ENCODE results near the gene LMAN2. TPM values are rescaled to one million over a fixed set of nuclear protein-coding genes. Genes with fewer than 3 reads are reported as not detected.

Gene LMAN2
- total and polyA plus RNA-seq, 8 donors, result 73.5 to 621 (median 117) TPM

GRCh38 chr5:177383181-177383580, 31.7 kb upstream of the LMAN2 start:
- Histone ChIP-seq H3K4me1 (peaks cover 9 to 20% (median 18%) of the 10 kb centered on the region in 4 donors), H3K4me3 (no peak overlapping the region), H3K27me3 (peaks cover 0 to 28% (median 3%) of the 10 kb centered on the region in 3 donors), H3K27ac (no peak overlapping the region), H3K36me3 (no peaks in the 10 kb centered on the region), H3K9me3 (no peaks in the 10 kb centered on the region)
- no peak for TF ChIP-seq POLR2A (IDR thresholded peaks at IDR 0.05)
- no peak for TF ChIP-seq POLR2AphosphoS5 (IDR thresholded peaks at IDR 0.05)
- intact Hi-C loops (cut with DNase I; ENCODE audit: low total_unique reads), result no loop called here
- WGBS, 5 donors, result 87 to 91% (median 89%) methylated on average over 9 of the region's 9 CpGs
- no peak for DNase-seq

DNA sequence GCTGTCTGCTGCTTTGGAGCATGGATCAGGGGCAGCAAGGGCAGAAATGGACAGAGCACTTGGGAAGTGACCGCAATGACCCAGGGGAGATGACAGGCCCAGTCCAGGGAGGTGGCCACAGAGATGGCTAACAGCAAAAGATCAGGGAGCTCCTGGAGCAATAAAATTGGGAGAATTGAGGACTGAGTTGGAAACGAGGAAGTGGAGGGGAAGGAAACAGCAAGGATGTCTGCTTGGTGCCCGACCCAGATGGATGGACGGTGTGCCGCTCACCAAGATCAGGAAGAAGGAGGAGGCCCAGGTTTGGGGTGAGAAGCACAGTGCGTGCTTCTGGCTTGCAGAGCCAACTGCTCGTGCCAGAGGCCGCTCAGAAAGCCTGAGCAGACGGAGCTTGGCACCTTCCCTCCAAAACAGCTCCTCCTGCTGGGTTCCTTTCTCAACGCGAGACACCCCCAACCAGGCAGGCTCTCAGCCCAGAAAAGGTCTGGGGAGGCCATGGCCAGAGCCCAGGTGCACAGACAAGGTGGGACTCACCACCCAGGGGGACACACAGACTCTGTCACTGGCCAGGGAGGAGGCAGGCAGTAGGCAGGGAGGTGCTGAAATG, 31.1 kb upstream of the LMAN2 start:
- H3K36me3 ChIP-seq, result no peaks in the 10 kb centered on the region
- H3K27ac ChIP-seq, result no peak overlapping the region
- intact Hi-C loops (cut with DNase I; ENCODE audit: low total_unique reads), result no loop called here
- TF ChIP-seq POLR2AphosphoS5 (IDR thresholded peaks at IDR 0.05), result peak in 1 of 3 donors; percentile 23
- no peak for TF ChIP-seq EP300 (IDR thresholded peaks at IDR 0.05)
- TF ChIP-seq, protein P1, sequence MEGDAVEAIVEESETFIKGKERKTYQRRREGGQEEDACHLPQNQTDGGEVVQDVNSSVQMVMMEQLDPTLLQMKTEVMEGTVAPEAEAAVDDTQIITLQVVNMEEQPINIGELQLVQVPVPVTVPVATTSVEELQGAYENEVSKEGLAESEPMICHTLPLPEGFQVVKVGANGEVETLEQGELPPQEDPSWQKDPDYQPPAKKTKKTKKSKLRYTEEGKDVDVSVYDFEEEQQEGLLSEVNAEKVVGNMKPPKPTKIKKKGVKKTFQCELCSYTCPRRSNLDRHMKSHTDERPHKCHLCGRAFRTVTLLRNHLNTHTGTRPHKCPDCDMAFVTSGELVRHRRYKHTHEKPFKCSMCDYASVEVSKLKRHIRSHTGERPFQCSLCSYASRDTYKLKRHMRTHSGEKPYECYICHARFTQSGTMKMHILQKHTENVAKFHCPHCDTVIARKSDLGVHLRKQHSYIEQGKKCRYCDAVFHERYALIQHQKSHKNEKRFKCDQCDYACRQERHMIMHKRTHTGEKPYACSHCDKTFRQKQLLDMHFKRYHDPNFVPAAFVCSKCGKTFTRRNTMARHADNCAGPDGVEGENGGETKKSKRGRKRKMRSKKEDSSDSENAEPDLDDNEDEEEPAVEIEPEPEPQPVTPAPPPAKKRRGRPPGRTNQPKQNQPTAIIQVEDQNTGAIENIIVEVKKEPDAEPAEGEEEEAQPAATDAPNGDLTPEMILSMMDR (IDR thresholded peaks at IDR 0.05), result peak in 5 of 7 experiments; percentile 14 to 54 (median 33)
- no peak for TF ChIP-seq POLR2A (IDR thresholded peaks at IDR 0.05)
- H3K9me3 ChIP-seq, result no peaks in the 10 kb centered on the region
- H3K27me3 ChIP-seq, result peaks cover 0 to 22% (median 3%) of the 10 kb centered on the region in 3 donors
- no peak overlapping the region for H3K4me3 ChIP-seq
- DNase-seq, result peak; percentile 69 to 71
- 19 to 31% (median 26%) methylated on average over 11 of the region's 11 CpGs for WGBS, 5 donors
- H3K4me1 ChIP-seq, result peaks cover 9 to 20% (median 18%) of the 10 kb centered on the region in 4 donors

DNA sequence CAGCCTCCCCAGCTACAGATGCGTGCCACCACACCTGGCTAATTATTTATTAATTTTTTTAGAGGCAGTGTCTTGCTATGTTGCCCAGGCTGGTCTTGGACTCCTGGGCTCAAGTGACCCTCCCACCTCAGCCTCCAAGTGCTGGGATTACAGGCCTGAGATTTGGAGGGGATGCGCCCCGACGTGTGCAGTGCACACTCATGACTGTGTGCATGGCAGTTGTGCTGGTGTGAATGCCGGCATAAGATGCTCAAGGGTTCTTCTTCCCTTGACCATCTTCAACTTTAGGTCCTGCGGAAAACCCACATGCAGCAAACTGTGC, 29.3 kb upstream of the LMAN2 start:
- no peak overlapping the region for H3K27ac ChIP-seq
- no peaks in the 10 kb centered on the region for H3K36me3 ChIP-seq
- H3K4me1 ChIP-seq, result peaks cover 9 to 20% (median 18%) of the 10 kb centered on the region in 4 donors
- intact Hi-C loops (cut with DNase I; ENCODE audit: low total_unique reads), result no loop called here
- H3K27me3 ChIP-seq, result peaks cover 0 to 17% (median 0%) of the 10 kb centered on the region in 3 donors
- no peaks in the 10 kb centered on the region for H3K9me3 ChIP-seq
- DNase-seq, result no peak
- 86 to 97% (median 92%) methylated on average over 6 of the region's 6 CpGs for WGBS, 5 donors
- TF ChIP-seq, protein P1 (IDR thresholded peaks at IDR 0.05), result no peak
- TF ChIP-seq POLR2A (IDR thresholded peaks at IDR 0.05) (no peak), POLR2AphosphoS5 (IDR thresholded peaks at IDR 0.05) (no peak), EP300 (IDR thresholded peaks at IDR 0.05) (no peak)
- H3K4me3 ChIP-seq, result no peak overlapping the region

- Histone ChIP-seq H3K4me1 (peaks cover 9 to 20% (median 18%) of the 10 kb centered on the region in 4 donors), H3K9me3 (no peaks in the 10 kb centered on the region), H3K36me3 (no peaks in the 10 kb centered on the region), H3K27me3 (peaks cover 0 to 5% (median 0%) of the 10 kb centered on the region in 3 donors), H3K4me3 (no peak overlapping the region), H3K27ac (peak overlapping the region in 1 of 5 donors; percentile 15)
- no peak for TF ChIP-seq POLR2A (IDR thresholded peaks at IDR 0.05)
- no peak for TF ChIP-seq EP300 (IDR thresholded peaks at IDR 0.05)
- TF ChIP-seq, protein P1 (IDR thresholded peaks at IDR 0.05), result no peak
- no peak for TF ChIP-seq POLR2AphosphoS5 (IDR thresholded peaks at IDR 0.05)
- no peak for DNase-seq
- intact Hi-C loops (cut with DNase I; ENCODE audit: low total_unique reads), result loop anchor here (10.0 kb wide), 1 partner anchor 54 kb away; no protein-coding TSS in a partner anchor
- WGBS, 5 donors, result 56 to 65% (median 59%) methylated on average over 15 of the region's 15 CpGs
These were observed 27.7 kb upstream of the LMAN2 start for GRCh38 chr5:177378884-177379883.
